Lower leg skin (tissue), 4 donors: Measurements from ENCODE around the gene WNT1. TPM values are rescaled to one million over a fixed set of nuclear protein-coding genes. Genes with fewer than 3 reads are reported as not detected.
A peak's percentile ranks its signal among the peaks of the same experiment; 100 is the strongest.

ENCODE experiments used
- DNase-seq, 2 donors: peaks; one replicate each; pipeline ENCODE4 v3.0.0-alpha.2; 2019; ENCODE audit warnings: low spot score in 2 of 2
- H3K4me3 ChIP-seq: fragments of 200-600 bp; sonication (generic); 2 replicates; pipeline ENCODE4 v1.5.1; 2017; ENCODE audit warnings: mild to moderate bottlenecking, low read depth; ENCODE audit not compliant: poor library complexity, severe bottlenecking
- POLR2A ChIP-seq, 2 donors: fragments of 450-650 bp; IDR thresholded peaks; one replicate each; pipeline ENCODE4 v1.6.1; 2016 to 2017; ENCODE audit warnings: antibody characterized with exemption in 2 of 2, mild to moderate bottlenecking in 1 of 2, moderate library complexity in 1 of 2
- WGBS, 2 donors: methylation state at CpG; one replicate each; pipeline ENCODE4 v1.1.5; 2018; 5-methylcytosine and 5-hydroxymethylcytosine counted together
- intact Hi-C: fragments of 100-400 bp; cut with DNase I; formaldehyde crosslinking; loops from one replicate; pipeline ENCODE4 v1.15.0; 2023; ENCODE audit warnings: low total_unique reads
- total RNA-seq, 4 donors: library from RNA; depleted of rRNA; stranded (reverse); fragments of >200 nt; gene quantifications; one replicate each; pipeline ENCODE4 v1.1.0, GENCODE V29; 2016
- TF ChIP-seq, protein P1 (sequence below), 3 donors: fragments of 450-650 bp; IDR thresholded peaks; one replicate each; pipeline ENCODE4 v1.5.1; 2016; ENCODE audit warnings: antibody characterized with exemption in 3 of 3, mild to moderate bottlenecking in 3 of 3, moderate library complexity in 2 of 3

Gene WNT1
- total RNA-seq, 4 donors from 2014 or later = not detected

DNA sequence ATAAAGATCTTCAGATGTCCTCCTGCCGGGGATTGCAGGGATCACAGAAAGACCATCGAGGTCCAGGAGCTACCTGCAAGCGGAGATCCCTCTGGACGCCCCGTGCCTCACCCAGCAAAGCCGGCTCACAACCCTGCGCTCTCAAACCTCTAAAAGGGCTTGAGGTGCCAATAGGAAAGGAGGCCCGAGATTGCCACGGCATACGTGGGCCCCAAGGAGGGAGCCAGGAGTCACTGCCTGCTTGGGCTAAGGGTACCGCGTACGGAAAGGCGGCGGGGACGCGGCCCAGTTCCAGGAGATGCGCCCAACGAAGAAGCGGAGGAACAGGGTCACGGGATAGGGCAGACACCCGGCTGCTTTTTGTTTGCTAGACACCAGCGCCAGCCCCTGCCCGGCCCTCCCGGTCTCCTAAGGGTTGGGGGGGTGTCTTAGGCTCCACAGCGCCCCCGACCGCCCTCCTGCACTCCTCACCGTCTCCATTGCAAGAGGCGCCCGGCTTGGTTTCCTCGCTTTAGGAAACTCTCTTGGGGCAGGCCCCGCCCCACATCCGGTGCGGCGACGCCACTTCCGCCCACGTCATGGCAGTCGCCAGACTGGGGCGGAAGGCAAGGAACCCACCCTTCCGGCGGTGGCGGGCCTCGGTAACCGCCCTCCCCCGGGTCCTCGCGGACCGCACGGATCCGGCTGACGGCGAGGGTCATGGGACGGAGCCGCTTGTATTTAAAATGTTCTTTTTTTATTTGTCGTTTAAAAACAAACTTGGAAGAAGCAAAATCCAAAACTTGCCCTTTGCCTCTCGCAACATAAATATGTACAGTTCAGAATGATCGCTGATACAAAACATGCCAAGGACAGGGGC lies 40.4 kb downstream of the WNT1 start, which contains the start of gene PRKAG1:
PRKAG1 (minus strand) TSS at position 516 of the 859 bp plus-strand sequence; CDS start at position 480, 36 bp downstream.
- 0% methylated on average over 54 to 59 of the region's 59 CpGs for WGBS, 2 donors
- peak; percentile 95 to 99 for DNase-seq
- peak within 1 kb of the TSS; percentile 74 for H3K4me3 ChIP-seq
- intact Hi-C loops = no loop called here
- TF ChIP-seq POLR2A (IDR thresholded peaks at IDR 0.05) = peak in 1 of 2 donors; percentile 49
- TF ChIP-seq, protein P1, sequence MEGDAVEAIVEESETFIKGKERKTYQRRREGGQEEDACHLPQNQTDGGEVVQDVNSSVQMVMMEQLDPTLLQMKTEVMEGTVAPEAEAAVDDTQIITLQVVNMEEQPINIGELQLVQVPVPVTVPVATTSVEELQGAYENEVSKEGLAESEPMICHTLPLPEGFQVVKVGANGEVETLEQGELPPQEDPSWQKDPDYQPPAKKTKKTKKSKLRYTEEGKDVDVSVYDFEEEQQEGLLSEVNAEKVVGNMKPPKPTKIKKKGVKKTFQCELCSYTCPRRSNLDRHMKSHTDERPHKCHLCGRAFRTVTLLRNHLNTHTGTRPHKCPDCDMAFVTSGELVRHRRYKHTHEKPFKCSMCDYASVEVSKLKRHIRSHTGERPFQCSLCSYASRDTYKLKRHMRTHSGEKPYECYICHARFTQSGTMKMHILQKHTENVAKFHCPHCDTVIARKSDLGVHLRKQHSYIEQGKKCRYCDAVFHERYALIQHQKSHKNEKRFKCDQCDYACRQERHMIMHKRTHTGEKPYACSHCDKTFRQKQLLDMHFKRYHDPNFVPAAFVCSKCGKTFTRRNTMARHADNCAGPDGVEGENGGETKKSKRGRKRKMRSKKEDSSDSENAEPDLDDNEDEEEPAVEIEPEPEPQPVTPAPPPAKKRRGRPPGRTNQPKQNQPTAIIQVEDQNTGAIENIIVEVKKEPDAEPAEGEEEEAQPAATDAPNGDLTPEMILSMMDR (IDR thresholded peaks at IDR 0.05) = no peak

DNA sequence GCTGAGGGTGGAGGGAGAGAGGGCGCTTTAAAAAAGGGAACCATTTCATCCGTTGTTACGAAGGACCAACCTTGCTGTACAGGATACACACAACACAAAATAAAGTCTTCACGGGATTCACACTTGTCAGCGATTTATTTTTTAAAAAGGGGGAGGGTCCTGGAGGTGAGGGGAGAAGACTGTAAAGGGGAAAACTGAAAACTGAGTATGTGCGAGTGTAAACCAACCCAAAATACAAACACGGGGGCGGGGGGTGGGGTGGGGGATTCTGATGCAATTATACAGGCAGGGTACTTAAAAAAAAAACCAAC lies 41.0 kb downstream of the WNT1 start:
- intact Hi-C loops = no loop called here
- TF ChIP-seq, protein P1 (IDR thresholded peaks at IDR 0.05) = no peak
- no peak for TF ChIP-seq POLR2A (IDR thresholded peaks at IDR 0.05)
- 2 to 4% methylated on average over 8 of the region's 8 CpGs for WGBS, 2 donors
- no peak for DNase-seq
- H3K4me3 ChIP-seq = no peak overlapping the region

DNA sequence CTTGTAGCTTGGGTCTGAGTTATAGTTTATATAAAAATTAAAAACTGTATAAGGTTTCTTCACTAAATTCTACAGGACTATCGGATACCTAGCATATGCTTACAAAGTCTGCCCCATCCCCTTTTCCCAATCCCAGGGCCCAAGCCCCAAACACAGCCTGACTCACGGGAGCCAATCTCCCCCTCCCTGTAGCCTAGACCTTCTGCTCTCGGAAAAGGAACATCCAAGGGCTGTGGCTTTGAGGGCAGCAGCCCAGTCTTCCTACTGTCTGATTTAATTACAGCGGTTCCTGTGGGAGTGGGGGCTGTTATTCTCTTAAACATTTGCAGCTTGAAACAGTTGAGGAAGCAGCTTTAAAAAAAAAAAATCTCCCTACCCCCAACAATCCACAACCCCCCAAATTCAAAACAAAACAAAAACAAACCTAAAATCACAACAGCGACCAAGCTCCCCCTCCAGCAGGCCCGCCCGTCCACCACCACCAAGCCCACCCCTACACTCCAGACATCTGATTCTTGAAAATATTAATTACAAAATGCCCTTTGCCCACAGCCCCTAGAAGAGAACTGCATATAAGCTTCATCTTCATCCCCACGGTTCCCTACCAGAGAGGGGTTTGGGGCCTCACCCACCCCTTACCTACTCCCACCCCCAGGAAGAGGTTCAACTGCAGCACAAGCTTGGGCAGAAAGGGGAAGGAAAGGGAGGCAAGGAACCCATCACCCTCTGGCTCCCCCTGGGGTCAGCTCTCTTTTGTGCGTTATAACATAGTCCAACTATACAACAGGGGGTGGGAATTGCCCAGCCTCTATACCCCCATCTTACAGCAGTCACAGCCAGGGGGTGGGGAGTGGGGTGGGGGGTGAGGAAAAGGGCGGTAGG lies 41.6 kb downstream of the WNT1 start:
- TF ChIP-seq, protein P1 (IDR thresholded peaks at IDR 0.05) = no peak
- no peak for TF ChIP-seq POLR2A (IDR thresholded peaks at IDR 0.05)
- intact Hi-C loops = no loop called here
- WGBS, 2 donors = 58 to 59% methylated on average over 10 of the region's 10 CpGs
- DNase-seq = peak in 1 of 2 donors; percentile 85
- H3K4me3 ChIP-seq = no peak overlapping the region

DNA sequence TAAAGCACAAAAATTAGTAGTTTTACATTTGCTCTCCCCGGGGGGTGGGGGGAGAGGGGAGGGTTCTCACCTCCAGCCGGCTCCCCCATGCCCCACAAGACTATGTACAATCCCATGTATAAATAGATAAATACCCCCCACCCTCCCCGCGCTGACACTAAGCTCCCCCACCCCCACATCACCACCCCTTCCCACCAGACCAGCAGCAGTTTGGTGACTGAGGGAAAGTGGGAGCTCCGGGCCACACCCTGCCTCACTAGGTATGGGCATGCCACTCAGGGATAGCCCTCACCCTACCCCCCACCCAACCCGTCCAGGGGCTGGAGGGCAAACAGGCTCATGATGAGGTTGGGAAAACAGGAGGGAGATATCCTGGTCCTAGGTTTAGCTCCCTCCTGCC lies 42.3 kb downstream of the WNT1 start:
- peak in 1 of 2 donors; percentile 82 for DNase-seq
- TF ChIP-seq POLR2A (IDR thresholded peaks at IDR 0.05) = no peak
- TF ChIP-seq, protein P1 (IDR thresholded peaks at IDR 0.05) = no peak
- intact Hi-C loops = no loop called here
- H3K4me3 ChIP-seq = no peak overlapping the region
- WGBS, 2 donors = 74 to 77% methylated on average over 6 of the region's 6 CpGs

DNA sequence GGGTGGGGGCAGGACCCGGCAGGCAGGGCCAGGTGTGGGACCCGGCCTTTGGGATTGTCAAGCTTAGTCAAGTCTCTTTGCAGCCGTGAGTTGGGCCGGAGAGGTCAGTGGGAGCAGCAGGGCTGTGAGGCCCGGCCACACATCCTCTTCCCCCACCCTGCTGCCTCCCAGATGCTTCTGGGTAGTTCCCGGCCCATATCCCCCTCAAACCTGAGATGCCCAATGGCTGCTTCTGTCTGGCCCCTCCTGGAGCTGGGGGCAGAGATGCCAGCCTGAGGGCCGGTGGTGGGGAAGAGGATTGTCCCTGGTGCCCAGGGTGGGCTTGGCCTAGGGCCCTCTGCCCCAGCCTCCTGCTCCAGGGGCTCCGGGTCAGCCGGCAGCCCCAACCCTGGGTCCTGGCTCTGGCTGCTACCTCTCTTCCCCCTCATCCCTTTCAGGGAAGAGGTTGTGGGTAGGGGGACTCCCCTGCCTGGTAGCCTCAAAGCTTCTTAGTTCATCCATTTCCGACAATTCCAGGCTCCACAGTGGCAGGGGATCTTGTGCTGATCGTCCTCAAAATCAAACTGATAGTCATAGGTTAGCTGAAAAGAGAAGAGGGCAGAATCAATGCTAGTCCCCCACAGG lies 43.3 kb downstream of the WNT1 start:
- H3K4me3 ChIP-seq = no peak overlapping the region
- DNase-seq = peak in 1 of 2 donors; percentile 84
- WGBS, 2 donors = 78 to 86% methylated on average over 11 of the region's 11 CpGs
- no peak for TF ChIP-seq POLR2A (IDR thresholded peaks at IDR 0.05)
- TF ChIP-seq, protein P1 (IDR thresholded peaks at IDR 0.05) = no peak
- intact Hi-C loops = no loop called here
